Endothelial cell of umbilical vein (primary cell): ENCODE measurements around the gene SGSM2.

ENCODE experiments used
- JUN ChIP-seq: IDR thresholded peaks from 2 replicates; pipeline ENCODE4 v1.6.1; 2011; ENCODE audit warnings: borderline replicate concordance, low read depth; ENCODE audit not compliant: insufficient read length, insufficient read depth
- MYC ChIP-seq: IDR thresholded peaks from one replicate; pipeline ENCODE4 v1.6.1; 2011; ENCODE audit warnings: mild to moderate bottlenecking, low read depth, low read length

DNA sequence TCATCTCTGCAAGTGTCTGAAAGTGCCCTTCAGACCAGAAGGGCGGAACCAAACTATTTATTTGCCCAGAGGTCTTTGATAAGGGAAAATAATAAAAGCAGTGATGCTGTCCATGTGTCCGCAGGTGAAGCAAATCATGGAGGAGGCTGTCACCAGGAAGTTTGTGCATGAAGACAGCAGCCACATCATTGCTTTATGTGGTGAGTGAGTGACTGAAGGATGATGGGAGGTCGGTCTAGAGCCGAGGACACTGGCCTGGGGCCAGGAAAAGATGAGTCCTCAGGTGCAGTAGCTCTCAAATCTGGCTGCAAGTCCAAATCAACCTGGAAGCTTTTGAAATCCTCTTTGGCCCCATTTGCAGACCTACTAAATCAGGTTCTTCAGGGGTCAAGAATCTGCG lies 6.1 kb downstream of the SGSM2 start:
- TF ChIP-seq MYC: no peak
- no peak for TF ChIP-seq JUN
